Stimulated activated naive CD8-positive, alpha-beta T cell treated with anti-CD3 and anti-CD28 coated beads, Interleukin-15, amount 100 ng/mL, for 72 hours (primary cell): ENCODE measurements around the gene WDR74.

ENCODE experiments used
- ATAC-seq: fragments of 150-1000 bp; cut with Tn5 transposase; 2 replicates; pipeline ENCODE4 v1.10.0; 2021; ENCODE audit warnings: mild to moderate bottlenecking, moderate library complexity
- DNase-seq, 2 donors: peaks; one replicate each; pipeline ENCODE4 v3.0.0; 2021 to 2022
- H3K27ac Mint-ChIP-seq, 2 donors: one replicate each; pipeline ENCODE4 v1.8.0; 2022; ENCODE audit warnings: mild to moderate bottlenecking in 2 of 2, mixed read lengths in 2 of 2, moderate library complexity in 2 of 2
- H3K27me3 Mint-ChIP-seq: one replicate; pipeline ENCODE4 v1.8.0; 2022; ENCODE audit warnings: mixed read lengths
- H3K4me1 Mint-ChIP-seq: one replicate; pipeline ENCODE4 v1.8.0; 2022; ENCODE audit warnings: mild to moderate bottlenecking, mixed read lengths
- H3K4me3 Mint-ChIP-seq, 2 donors: one replicate each; pipeline ENCODE4 v1.8.0; 2022; ENCODE audit warnings: mild to moderate bottlenecking in 2 of 2, mixed read lengths in 2 of 2, moderate library complexity in 1 of 2
- H3K9me3 Mint-ChIP-seq, 2 donors: one replicate each; pipeline ENCODE4 v1.8.0; 2022; ENCODE audit warnings: mixed read lengths in 2 of 2

Gene WDR74

GRCh38 chr11:62796281-62796680 lies 43.1 kb downstream of the WDR74 start:
- no peaks in the 10 kb centered on the region for H3K9me3 Mint-ChIP-seq
- no peak overlapping the region for H3K4me3 Mint-ChIP-seq
- H3K4me1 Mint-ChIP-seq, result peaks cover 36% of the 10 kb centered on the region
- no peaks in the 10 kb centered on the region for H3K27me3 Mint-ChIP-seq
- DNase-seq (no peak), ATAC-seq (no peak)
- peak overlapping the region in 1 of 2 donors; percentile 87 for H3K27ac Mint-ChIP-seq

DNA sequence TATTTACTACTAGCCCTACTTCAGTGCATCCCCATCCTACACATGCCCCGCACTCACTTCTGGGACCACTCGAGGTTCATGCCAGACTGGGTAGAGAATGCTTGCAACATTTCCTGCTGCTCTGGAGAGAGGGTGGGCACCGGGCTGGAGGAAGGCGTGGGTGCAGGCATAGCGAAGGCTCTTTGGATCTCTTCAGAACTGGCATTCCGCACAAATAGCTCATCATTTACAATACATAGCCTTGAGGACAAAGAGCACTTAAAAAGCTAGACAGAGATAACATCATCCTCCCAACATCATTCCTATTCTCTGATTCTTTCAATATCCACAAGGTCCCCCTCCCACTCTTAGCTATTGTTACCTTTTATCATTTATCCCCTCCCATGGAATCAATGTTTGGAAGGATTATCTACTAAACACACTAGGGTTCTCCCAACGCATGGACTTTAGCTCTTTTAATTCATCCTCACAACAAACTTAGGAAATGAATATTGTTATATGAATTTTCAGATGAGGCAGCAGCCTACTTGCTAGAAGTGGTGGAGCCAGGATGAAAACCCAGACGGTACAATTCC lies 45.1 kb downstream of the WDR74 start:
- DNase-seq (no peak), ATAC-seq (no peak)
- no peak overlapping the region for H3K4me3 Mint-ChIP-seq
- H3K9me3 Mint-ChIP-seq, result no peaks in the 10 kb centered on the region
- peaks cover 47% of the 10 kb centered on the region for H3K4me1 Mint-ChIP-seq
- no peaks in the 10 kb centered on the region for H3K27me3 Mint-ChIP-seq
- no peak overlapping the region for H3K27ac Mint-ChIP-seq

GRCh38 chr11:62792202-62792575 lies 47.2 kb downstream of the WDR74 start:
- DNase-seq (no peak), ATAC-seq (no peak)
- Mint-ChIP-seq H3K4me3 (peak overlapping the region; percentile 86 to 93), H3K27ac (peak overlapping the region; percentile 87 to 98), H3K4me1 (peaks cover 61% of the 10 kb centered on the region), H3K9me3 (no peaks in the 10 kb centered on the region), H3K27me3 (no peaks in the 10 kb centered on the region)

DNA sequence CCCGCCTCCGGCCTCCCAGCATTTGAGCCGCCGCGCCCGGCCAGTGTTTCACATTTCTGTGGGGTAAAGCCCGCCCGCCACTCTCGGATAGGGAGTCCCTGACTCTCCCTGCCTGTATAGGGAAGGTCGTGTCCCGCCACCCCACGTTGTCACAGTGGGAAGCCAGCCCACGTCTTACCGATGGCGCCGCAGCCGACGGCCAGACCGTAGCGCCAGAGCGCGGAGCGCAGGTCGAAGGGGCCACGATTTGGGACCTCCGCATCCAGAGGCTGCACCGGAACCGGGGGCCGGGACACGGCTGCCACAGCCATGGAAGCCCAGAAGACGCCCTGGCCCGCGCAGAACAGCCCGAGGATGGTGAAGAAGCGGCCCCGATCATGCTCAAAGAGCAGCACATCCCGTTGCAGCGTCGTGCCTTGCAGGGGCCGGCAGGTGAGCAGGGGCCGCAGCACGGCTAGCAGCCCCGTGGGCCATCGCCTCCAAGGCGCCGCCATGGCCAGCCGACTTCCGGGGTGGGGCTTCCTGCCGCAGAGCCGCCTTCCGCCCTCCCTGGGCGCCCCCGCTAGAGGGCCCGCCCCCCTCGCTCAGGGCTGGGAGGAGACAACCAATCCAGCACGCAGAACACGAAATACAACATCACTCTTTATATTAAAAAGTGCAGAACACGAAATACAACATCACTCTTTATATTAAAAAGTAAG lies 47.7 kb downstream of the WDR74 start, which contains the start of gene TMEM223:
TMEM223 (minus strand) TSS at position 506 of the 701 bp plus-strand sequence; CDS start at position 494, 12 bp downstream.
- Mint-ChIP-seq H3K9me3 (no peaks in the 10 kb centered on the region), H3K4me3 (peak within 1 kb of the TSS; percentile 86 to 93), H3K4me1 (peaks cover 63% of the 10 kb centered on the region), H3K27me3 (no peaks in the 10 kb centered on the region), H3K27ac (peak within 1 kb of the TSS; percentile 88 to 98)
- DNase-seq (peak; percentile 84 to 89), ATAC-seq (peak; percentile 85)

DNA sequence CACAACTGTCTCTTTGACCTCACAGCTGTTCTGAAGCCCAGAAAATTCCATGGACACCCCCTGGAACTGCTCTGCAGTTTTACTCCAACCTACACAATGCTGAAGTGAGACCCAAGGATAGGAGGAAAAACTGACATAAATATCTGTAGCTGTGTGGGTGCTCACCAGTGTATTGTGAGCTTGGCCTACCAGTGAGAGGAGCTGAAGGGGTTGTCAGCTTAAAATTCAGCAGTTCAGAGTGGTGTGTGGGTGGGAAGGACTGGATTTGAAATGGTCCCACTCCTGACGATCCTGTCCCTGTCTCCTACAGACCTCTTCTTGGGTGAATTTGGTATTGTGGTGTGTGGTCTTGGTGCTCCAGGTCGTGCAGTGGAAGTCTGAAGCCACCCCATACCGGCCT lies 49.8 kb downstream of the WDR74 start:
- H3K27me3 Mint-ChIP-seq, result no peaks in the 10 kb centered on the region
- no peak for ATAC-seq
- peaks cover 67% of the 10 kb centered on the region for H3K4me1 Mint-ChIP-seq
- no peaks in the 10 kb centered on the region for H3K9me3 Mint-ChIP-seq
- H3K27ac Mint-ChIP-seq, result no peak overlapping the region
- no peak for DNase-seq
- peak overlapping the region; percentile 92 to 97 for H3K4me3 Mint-ChIP-seq

- ATAC-seq, result no peak
- Mint-ChIP-seq H3K9me3 (no peaks in the 10 kb centered on the region), H3K4me3 (peak overlapping the region; percentile 92 to 97), H3K4me1 (peaks cover 61% of the 10 kb centered on the region), H3K27me3 (no peaks in the 10 kb centered on the region), H3K27ac (peak overlapping the region; percentile 5 to 77)
- DNase-seq, result no peak
Observed at GRCh38 chr11:62788991-62789390, 50.4 kb downstream of the WDR74 start.

DNA sequence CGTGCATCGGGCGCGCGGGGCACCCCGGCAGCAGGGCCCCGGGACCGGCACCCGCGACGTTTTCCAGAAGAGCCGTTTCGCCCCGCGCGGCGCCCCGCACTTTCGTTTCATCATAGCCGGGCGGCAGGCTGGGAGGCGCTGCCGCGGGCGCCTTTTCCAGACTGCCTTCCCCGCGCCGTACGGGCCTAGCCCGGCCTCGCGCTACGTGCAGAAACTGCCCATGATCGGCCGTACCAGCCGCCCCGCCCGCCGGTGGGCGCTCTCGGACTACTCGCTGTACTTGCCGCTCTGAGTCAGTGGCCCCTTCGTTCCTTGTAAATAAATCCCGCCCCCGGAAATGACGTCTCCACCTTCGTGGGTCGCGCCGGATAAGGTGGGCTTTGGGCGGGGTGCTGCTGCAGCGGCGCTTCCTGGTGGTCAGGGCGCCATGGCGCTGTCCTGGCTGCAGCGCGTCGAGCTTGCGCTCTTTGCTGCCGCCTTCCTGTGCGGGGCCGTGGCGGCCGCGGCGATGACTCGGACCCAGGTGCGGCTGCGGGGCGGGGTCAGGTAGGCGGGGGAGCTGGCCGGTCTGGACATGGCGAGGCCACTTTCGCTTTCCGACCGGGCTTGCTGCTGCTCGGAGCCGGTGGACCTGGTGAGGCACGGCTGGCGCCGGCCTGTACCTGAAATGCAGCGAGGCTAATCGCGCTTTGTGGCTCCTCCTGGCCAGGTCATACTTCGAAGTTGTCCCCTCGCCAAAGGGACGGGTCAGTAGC lies 52.2 kb downstream of the WDR74 start, which contains the start of gene TMEM179B:
TMEM179B (plus strand) TSS at position 398 of the 755 bp plus-strand sequence; CDS start at position 428, 30 bp downstream.
- Mint-ChIP-seq H3K27ac (peak within 1 kb of the TSS; percentile 93 to 97), H3K4me1 (peaks cover 56% of the 10 kb centered on the region), H3K9me3 (no peaks in the 10 kb centered on the region), H3K4me3 (peak within 1 kb of the TSS; percentile 92 to 97), H3K27me3 (no peaks in the 10 kb centered on the region)
- ATAC-seq, result peak; percentile 80
- peak; percentile 97 to 98 for DNase-seq

DNA sequence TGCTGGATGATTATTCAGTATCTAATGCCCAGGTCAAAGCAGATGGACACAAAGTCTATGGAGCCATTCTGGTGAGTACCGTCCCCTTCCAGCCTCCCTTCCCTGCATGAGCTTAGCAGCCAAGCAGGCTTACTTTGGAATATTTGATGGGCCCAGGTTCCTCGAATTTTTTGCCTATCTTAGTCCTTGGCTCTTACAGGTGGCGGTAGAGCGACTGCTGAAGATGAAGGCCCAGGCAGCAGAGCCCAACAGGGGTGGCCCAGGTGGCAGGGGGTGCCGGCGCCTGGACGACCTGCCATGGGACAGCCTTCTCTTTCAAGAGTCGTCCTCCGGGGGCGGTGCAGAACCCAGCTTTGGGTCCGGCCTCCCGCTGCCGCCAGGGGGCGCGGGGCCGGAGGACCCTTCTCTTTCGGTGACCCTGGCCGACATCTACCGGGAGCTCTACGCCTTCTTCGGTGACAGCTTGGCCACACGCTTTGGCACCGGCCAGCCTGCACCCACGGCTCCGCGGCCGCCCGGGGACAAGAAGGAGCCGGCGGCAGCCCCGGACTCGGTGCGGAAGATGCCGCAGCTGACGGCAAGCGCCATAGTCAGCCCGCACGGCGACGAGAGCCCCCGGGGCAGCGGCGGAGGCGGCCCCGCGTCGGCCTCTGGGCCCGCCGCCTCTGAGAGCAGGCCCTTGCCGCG lies 52.9 kb downstream of the WDR74 start:
- no peaks in the 10 kb centered on the region for H3K27me3 Mint-ChIP-seq
- peak overlapping the region; percentile 86 to 95 for H3K27ac Mint-ChIP-seq
- H3K4me1 Mint-ChIP-seq, result peaks cover 53% of the 10 kb centered on the region
- ATAC-seq, result peak; percentile 80
- H3K9me3 Mint-ChIP-seq, result no peaks in the 10 kb centered on the region
- peak overlapping the region; percentile 90 to 93 for H3K4me3 Mint-ChIP-seq
- DNase-seq, result peak; percentile 89 to 90
